AG09319 (cell line): ENCODE data around the gene PI4KA.

ENCODE experiments used
- DNase-seq: peaks from one replicate; pipeline ENCODE4 v3.0.0-alpha.2; 2010; ENCODE audit warnings: low read depth; ENCODE audit errors: extremely low read depth
- CTCF ChIP-seq: IDR thresholded peaks from 2 replicates; pipeline ENCODE4 v1.5.1; 2011; ENCODE audit warnings: low read depth, mild to moderate bottlenecking, inconsistent platforms, low read length, moderate library complexity

Gene PI4KA

GRCh38 chr22:20785415-20785814 is 73.2 kb downstream of the PI4KA start:
- TF ChIP-seq CTCF = no peak
- DNase-seq = no peak

GRCh38 chr22:20783844-20784723 is 74.5 kb downstream of the PI4KA start:
- peak; percentile 25 for DNase-seq
- peak; percentile 74 for TF ChIP-seq CTCF

- DNase-seq = no peak
- TF ChIP-seq CTCF = no peak
Observed at GRCh38 chr22:20783300-20783673, 75.3 kb downstream of the PI4KA start.

GRCh38 chr22:20782596-20783299 is 75.9 kb downstream of the PI4KA start:
- TF ChIP-seq CTCF = no peak
- no peak for DNase-seq

GRCh38 chr22:20782083-20782482 is 76.5 kb downstream of the PI4KA start:
- no peak for TF ChIP-seq CTCF
- no peak for DNase-seq

- no peak for TF ChIP-seq CTCF
- DNase-seq = no peak
Observed at GRCh38 chr22:20781272-20781990, 77.2 kb downstream of the PI4KA start.

- no peak for TF ChIP-seq CTCF
- DNase-seq = no peak
Observed at GRCh38 chr22:20779818-20780158, 78.8 kb downstream of the PI4KA start.
